C4-2B (cell line): Measurements from ENCODE around the gene EXPH5.

Experiments used
- ZFX ChIP-seq: fragments of 450-650 bp; IDR thresholded peaks from 2 replicates; pipeline ENCODE4 v1.6.1; 2017
- TF ChIP-seq, protein P1 (sequence below): fragments of 450-650 bp; conservative IDR thresholded peaks from 2 replicates; pipeline ENCODE4 v1.5.1; 2017; ENCODE audit warnings: mild to moderate bottlenecking

DNA sequence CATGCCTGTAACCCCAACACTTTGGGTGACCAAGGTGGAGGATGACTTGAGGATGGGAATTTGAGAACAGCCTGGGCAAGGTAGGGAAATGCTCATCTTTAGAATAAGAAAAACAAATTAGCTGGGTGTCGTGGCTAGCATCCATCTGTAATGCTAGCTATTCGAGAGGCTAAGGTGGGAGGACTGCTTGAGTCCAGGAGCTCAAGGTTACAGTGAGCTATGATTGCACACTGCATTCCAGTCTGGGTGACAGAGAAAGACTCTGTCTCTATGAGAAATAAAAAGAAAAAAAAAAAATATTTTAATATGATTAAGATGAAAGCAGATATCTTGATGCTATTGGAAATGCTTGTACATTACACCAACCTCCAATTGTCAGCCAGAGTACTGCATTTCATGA lies 42.7 kb upstream of the EXPH5 start:
- TF ChIP-seq, protein P1, sequence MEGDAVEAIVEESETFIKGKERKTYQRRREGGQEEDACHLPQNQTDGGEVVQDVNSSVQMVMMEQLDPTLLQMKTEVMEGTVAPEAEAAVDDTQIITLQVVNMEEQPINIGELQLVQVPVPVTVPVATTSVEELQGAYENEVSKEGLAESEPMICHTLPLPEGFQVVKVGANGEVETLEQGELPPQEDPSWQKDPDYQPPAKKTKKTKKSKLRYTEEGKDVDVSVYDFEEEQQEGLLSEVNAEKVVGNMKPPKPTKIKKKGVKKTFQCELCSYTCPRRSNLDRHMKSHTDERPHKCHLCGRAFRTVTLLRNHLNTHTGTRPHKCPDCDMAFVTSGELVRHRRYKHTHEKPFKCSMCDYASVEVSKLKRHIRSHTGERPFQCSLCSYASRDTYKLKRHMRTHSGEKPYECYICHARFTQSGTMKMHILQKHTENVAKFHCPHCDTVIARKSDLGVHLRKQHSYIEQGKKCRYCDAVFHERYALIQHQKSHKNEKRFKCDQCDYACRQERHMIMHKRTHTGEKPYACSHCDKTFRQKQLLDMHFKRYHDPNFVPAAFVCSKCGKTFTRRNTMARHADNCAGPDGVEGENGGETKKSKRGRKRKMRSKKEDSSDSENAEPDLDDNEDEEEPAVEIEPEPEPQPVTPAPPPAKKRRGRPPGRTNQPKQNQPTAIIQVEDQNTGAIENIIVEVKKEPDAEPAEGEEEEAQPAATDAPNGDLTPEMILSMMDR = no peak
- TF ChIP-seq ZFX = no peak
